SK-N-SH (cell line): ENCODE measurements around the gene EDIL3. TPM values are rescaled to one million over a fixed set of nuclear protein-coding genes. Genes with fewer than 3 reads are reported as not detected.

Experiments used
- CTCF ChIA-PET: fragments of 300-600, 350-600 bp; formaldehyde crosslinking; extraction: SDS; loops from one replicate; lab custom pipeline; 2021; lab: Yijun Ruan, JAX
- POLR2A ChIA-PET: fragments of 350-600 bp; sonication (Branson Sonifier 250); formaldehyde crosslinking; extraction: SDS; loops from one replicate; lab custom pipeline; 2020; ENCODE audit warnings: antibody characterized with exemption, inconsistent platforms; lab: Yijun Ruan, JAX
- DNase-seq: peaks from one replicate; pipeline ENCODE4 v3.0.0; 2012
- H2AFZ ChIP-seq: fragments of 200-600 bp; sonication (generic); 2 replicates; pipeline ENCODE4 v1.8.1; 2016; ENCODE audit warnings: antibody characterized with exemption, mild to moderate bottlenecking, low read depth
- H3F3A ChIP-seq: fragments of 200-600 bp; sonication (generic); replicated peaks from 2 replicates; pipeline ENCODE3; 2016; ENCODE audit warnings: antibody characterized with exemption, mild to moderate bottlenecking; ENCODE audit not compliant: insufficient read depth
- H3K27ac ChIP-seq, 2 experiments: fragments of 200-500 bp in 1 of 2; fragments of 200-600 bp in 1 of 2; sonication (Bioruptor generic) in 1 of 2; sonication (generic), shearing (Covaris generic) in 1 of 2; 2 replicates each; pipeline versions ENCODE4 v1.5.1 to v1.6.1; 2014 to 2016; ENCODE audit warnings: low read depth in 2 of 2, inconsistent platforms in 1 of 2, low read length in 1 of 2, mild to moderate bottlenecking in 1 of 2, mixed read lengths in 1 of 2
- H3K27me3 ChIP-seq: fragments of 200-600 bp; sonication (generic), shearing (Covaris generic); 2 replicates; pipeline ENCODE4 v1.6.1; 2016; ENCODE audit warnings: mixed run types; ENCODE audit not compliant: insufficient read depth
- H3K36me3 ChIP-seq, 2 experiments: fragments of 200-500 bp in 1 of 2; fragments of 200-600 bp in 1 of 2; sonication (Bioruptor generic) in 1 of 2; sonication (generic) in 1 of 2; replicated peaks in 1 of 2; 2 replicates each; pipeline versions ENCODE3 to v1.5.1; 2014 to 2016; ENCODE audit warnings: low read length in 1 of 2, mild to moderate bottlenecking in 1 of 2; ENCODE audit not compliant: insufficient read depth in 2 of 2, control insufficient read depth in 1 of 2
- H3K4me1 ChIP-seq, 2 experiments: fragments of 200-500 bp in 1 of 2; fragments of 200-600 bp in 1 of 2; sonication (Bioruptor generic) in 1 of 2; sonication (generic), shearing (Covaris generic) in 1 of 2; 2 replicates each; pipeline versions ENCODE4 v1.5.1 to v1.6.1; 2014 to 2016; ENCODE audit warnings: low read depth in 1 of 2, low read length in 1 of 2, mixed run types in 1 of 2; ENCODE audit not compliant: insufficient read depth in 2 of 2, control insufficient read depth in 1 of 2
- H3K4me2 ChIP-seq: fragments of 200-600 bp; sonication (generic), shearing (Covaris generic); 2 replicates; pipeline ENCODE4 v1.6.1; 2017; ENCODE audit warnings: mixed run types
- H3K4me3 ChIP-seq, 2 experiments: fragments of 200-500 bp in 1 of 2; fragments of 200-600 bp in 1 of 2; sonication (Bioruptor generic) in 1 of 2; sonication (generic), shearing (Covaris generic) in 1 of 2; 2 replicates each; pipeline versions ENCODE4 v1.5.1 to v1.8.1; 2014 to 2016; ENCODE audit warnings: low read depth in 2 of 2, inconsistent platforms in 1 of 2, low read length in 1 of 2, mild to moderate bottlenecking in 1 of 2, mixed read lengths in 1 of 2, moderate library complexity in 1 of 2
- H3K79me2 ChIP-seq: fragments of 200-600 bp; sonication (generic); 2 replicates; pipeline ENCODE4 v1.8.1; 2017; ENCODE audit warnings: mild to moderate bottlenecking; ENCODE audit not compliant: insufficient read depth
- H3K9ac ChIP-seq: fragments of 200-600 bp; sonication (generic); 2 replicates; pipeline ENCODE4 v1.6.1; 2017; ENCODE audit warnings: mixed run types
- H3K9me2 ChIP-seq: fragments of 200-600 bp; sonication (generic); 2 replicates; pipeline ENCODE4 v1.6.1; 2017; ENCODE audit warnings: mixed run types
- H3K9me3 ChIP-seq: fragments of 200-600 bp; sonication (generic); 2 replicates; pipeline ENCODE4 v1.6.1; 2017; ENCODE audit warnings: mixed run types, mild to moderate bottlenecking, moderate library complexity
- H4K20me1 ChIP-seq: fragments of 200-600 bp; sonication (generic); 2 replicates; pipeline ENCODE4 v1.6.1; 2017; ENCODE audit warnings: mild to moderate bottlenecking, mixed run types; ENCODE audit not compliant: insufficient read depth
- CHD2 ChIP-seq: fragments of 150-350 bp; IDR thresholded peaks from 2 replicates; pipeline ENCODE4 v1.6.1; 2018; ENCODE audit warnings: low read length; ENCODE audit not compliant: partially characterized antibody
- CTCF ChIP-seq: fragments of 200-600 bp; sonication (generic); IDR thresholded peaks from 2 replicates; pipeline ENCODE4 v1.6.1; 2017; ENCODE audit warnings: antibody characterized with exemption, mild to moderate bottlenecking, moderate library complexity
- ELF1 ChIP-seq: IDR thresholded peaks from 2 replicates; pipeline ENCODE4 v1.4.0; 2012
- EP300 ChIP-seq, 2 experiments: IDR thresholded peaks; 2 replicates each; pipeline versions ENCODE4 v1.4.0 to v1.6.1; 2012; ENCODE audit warnings: borderline replicate concordance in 1 of 2, low read depth in 1 of 2, low read length in 1 of 2
- FOXJ3 ChIP-seq: sonication (generic); formaldehyde crosslinking; IDR thresholded peaks from 2 replicates; pipeline ENCODE4 v1.5.1; 2020; ENCODE audit warnings: mild to moderate bottlenecking, missing genetic modification reagents
- GABPA ChIP-seq: IDR thresholded peaks from 2 replicates; pipeline ENCODE4 v1.4.0; 2012; ENCODE audit warnings: low read depth, mild to moderate bottlenecking
- JUND ChIP-seq: IDR thresholded peaks from 2 replicates; pipeline ENCODE4 v1.4.0; 2012
- NRF1 ChIP-seq: IDR thresholded peaks from 2 replicates; pipeline ENCODE4 v1.6.1; 2012; ENCODE audit warnings: low read depth, mild to moderate bottlenecking, low read length
- PBX3 ChIP-seq: IDR thresholded peaks from 2 replicates; pipeline ENCODE4; 2012
- POLR2AphosphoS5 ChIP-seq: IDR thresholded peaks from 2 replicates; pipeline ENCODE4 v1.6.1; 2012; ENCODE audit warnings: low read depth, low read length
- RCOR1 ChIP-seq: fragments of 150-350 bp; IDR thresholded peaks from 2 replicates; pipeline ENCODE4 v1.6.1; 2017; ENCODE audit warnings: antibody characterized with exemption, low read length
- RXRA ChIP-seq: IDR thresholded peaks from 2 replicates; pipeline ENCODE4 v1.4.0; 2012; ENCODE audit warnings: low read depth, mild to moderate bottlenecking, borderline replicate concordance
- TCF12 ChIP-seq: IDR thresholded peaks from 2 replicates; pipeline ENCODE4 v1.4.0; 2012
- TEAD4 ChIP-seq: IDR thresholded peaks from 2 replicates; pipeline ENCODE4 v1.4.0; 2012; ENCODE audit warnings: mild to moderate bottlenecking, borderline replicate concordance; ENCODE audit not compliant: insufficient read depth
- USF1 ChIP-seq: IDR thresholded peaks from 2 replicates; pipeline ENCODE4 v1.4.0; 2012; ENCODE audit warnings: low read depth, borderline replicate concordance
- WGBS: methylation state at CpG from one replicate; pipeline ENCODE4 v1.1.6; 2017; ENCODE audit warnings: low lambda C conversion rate; 5-methylcytosine and 5-hydroxymethylcytosine counted together
- polyA plus RNA-seq, 3 experiments: library from polyadenylated mRNA; depleted of rRNA; stranded (reverse); fragments of >200 nt; gene quantifications; 2 replicates each; pipeline ENCODE4 v1.2.3, GENCODE V29; 2012

Gene EDIL3
- polyA plus RNA-seq, 1 of the 3 experiments (the other 2 are of a cell fraction) = 51.5 TPM

GRCh38 chr5:83899326-83899970 is 485.2 kb downstream of the EDIL3 start:
- H3K27me3 ChIP-seq = no peaks in the 10 kb centered on the region
- no peaks in the 10 kb centered on the region for H3K36me3 ChIP-seq
- no peaks in the 10 kb centered on the region for H3K9me2 ChIP-seq
- no peaks in the 10 kb centered on the region for H3K9me3 ChIP-seq
- H3K79me2 ChIP-seq = no peaks in the 10 kb centered on the region
- H3K9ac ChIP-seq = peak overlapping the region; percentile 8; the same call in 1 of the 2 replicates
- no peaks in the 10 kb centered on the region for H4K20me1 ChIP-seq
- H3K4me1 ChIP-seq = peaks cover 0 to 6% of the 10 kb centered on the region in 2 experiments; a peak in 2 of 4 replicates
- DNase-seq = no peak
- ChIA-PET CTCF (interaction anchor here (0.9 kb wide), 1 partner anchor 28 kb away, joined by 3 read pairs; no protein-coding TSS in a partner anchor), POLR2A (no interaction called here)
- H3K4me3 ChIP-seq = no peak overlapping the region
- no peak for TF ChIP-seq FOXJ3 (CRISPR knock-in tag)
- no peak for TF ChIP-seq POLR2AphosphoS5
- 0 out of 2 replicates have a peak, but pooled peaks have one; percentile 27 for TF ChIP-seq JUND
- TF ChIP-seq USF1 = no peak
- no peak for TF ChIP-seq NRF1
- no peak for TF ChIP-seq ELF1
- peak; percentile 22; the same call in 1 of the 2 replicates for TF ChIP-seq TCF12
- no peak for TF ChIP-seq RCOR1
- no peak for TF ChIP-seq TEAD4
- peak in 1 of 2 experiments; percentile 14; a peak in 1 of 4 replicates for TF ChIP-seq EP300 (IDR thresholded peaks at IDR 0.05; ENCODE audit: borderline replicate concordance in 1 of 2, low read depth in 1 of 2, low read length in 1 of 2)
- no peak for TF ChIP-seq RXRA
- TF ChIP-seq PBX3 = peak; percentile 15; the same call in 1 of the 2 replicates
- TF ChIP-seq GABPA = no peak
- TF ChIP-seq CHD2 = no peak
- no peak for TF ChIP-seq CTCF
- H3K27ac ChIP-seq = peak overlapping the region; percentile 51 to 72; a peak in 3 of 4 replicates
- H3F3A ChIP-seq = peaks cover 16% of the 10 kb centered on the region
- H2AFZ ChIP-seq = peak overlapping the region; percentile 26; the same call in 1 of the 2 replicates
- H3K4me2 ChIP-seq = peak overlapping the region; percentile 31; the same call in 1 of the 2 replicates
- WGBS = 64% methylated on average over 2 of the region's 2 CpGs
